Activated T-helper 9 cell treated with anti-CD3 and anti-CD28 coated beads, Interleukin-2, amount 50 U/mL, for 16 hours (primary cell): Measurements from ENCODE around the gene LRRC8C.

Source experiments
- DNase-seq: peaks from one replicate; pipeline ENCODE4 v3.0.0-alpha.2; 2020; ENCODE audit warnings: low read depth

Gene LRRC8C

GRCh38 chr1:89671775-89672488 lies 39.0 kb downstream of the LRRC8C start:
- no peak for DNase-seq

DNA sequence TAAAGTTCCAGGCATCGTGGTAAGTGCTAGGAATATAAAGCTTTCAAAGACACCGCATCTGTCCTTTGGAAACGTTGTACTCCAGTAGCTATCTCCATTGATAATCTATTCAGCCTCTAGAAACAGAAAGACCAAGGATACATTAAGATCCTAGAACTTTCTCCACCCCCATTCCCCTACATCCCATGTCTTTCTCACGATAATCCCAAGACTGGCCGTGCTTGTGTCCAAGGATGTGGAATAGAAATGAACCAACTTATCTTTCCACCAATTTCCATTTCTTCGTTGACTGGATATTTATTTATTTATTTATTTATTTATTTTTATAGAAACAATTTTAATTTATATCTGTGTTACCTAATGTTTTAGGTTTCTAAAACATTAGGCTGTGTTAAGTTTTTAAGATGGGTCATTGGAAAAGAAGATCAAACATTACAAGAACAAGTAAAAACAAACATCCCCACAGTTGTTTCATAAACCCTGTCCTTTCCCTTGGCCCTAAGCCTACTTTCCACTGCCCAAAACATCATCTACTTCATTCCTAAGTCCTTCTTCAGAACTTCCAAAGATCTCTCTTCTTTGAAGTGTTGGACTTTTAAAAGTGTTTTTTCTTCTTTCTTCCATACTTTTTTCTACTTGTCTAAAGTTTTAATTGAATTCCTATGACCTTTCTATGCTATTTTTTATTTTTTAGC lies 39.7 kb downstream of the LRRC8C start:
- no peak for DNase-seq

DNA sequence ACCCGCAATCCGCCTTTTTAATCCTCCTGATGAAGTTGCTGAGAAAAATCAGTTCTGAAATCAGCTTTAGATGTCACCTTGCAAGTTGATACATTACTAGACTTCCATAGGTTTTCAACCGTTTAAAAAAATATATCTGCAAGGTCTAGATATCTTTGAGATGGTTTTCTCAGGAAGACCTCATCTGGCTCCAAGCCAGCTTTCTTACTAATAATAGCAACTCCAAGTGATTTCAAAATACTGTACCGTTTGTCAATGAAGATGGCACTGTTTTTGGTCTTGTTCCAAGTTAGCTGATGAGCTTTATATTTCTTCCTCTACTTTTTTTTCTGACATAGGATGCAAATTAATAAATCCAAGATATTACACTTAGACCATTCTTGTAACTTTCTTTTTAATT lies 40.3 kb downstream of the LRRC8C start:
- DNase-seq: no peak

- DNase-seq: no peak
These were observed 42.8 kb downstream of the LRRC8C start for GRCh38 chr1:89675677-89676076.

GRCh38 chr1:89681045-89681729 lies 48.3 kb downstream of the LRRC8C start:
- DNase-seq: no peak

DNA sequence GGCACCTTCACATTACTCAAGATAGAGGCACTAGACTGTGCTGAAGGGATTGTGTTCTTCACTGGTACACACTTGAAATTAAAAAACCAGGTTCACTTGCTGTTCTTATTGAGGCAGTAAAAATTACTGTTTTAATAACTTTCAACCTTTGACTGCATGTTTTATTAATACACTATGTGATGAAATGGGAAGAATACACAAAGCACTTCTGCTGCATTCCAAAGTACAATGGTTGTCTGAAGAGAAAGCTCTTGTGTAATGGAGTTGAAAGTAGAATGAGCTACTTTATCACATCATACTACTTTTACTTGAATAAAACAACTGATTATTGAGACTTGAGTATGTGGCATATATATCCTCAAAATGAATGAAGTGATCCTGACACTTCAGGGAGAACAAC lies 49.7 kb downstream of the LRRC8C start:
- DNase-seq: no peak

- DNase-seq: no peak
These were observed 52.5 kb downstream of the LRRC8C start for GRCh38 chr1:89685461-89685860.

- no peak for DNase-seq
These were observed 53.6 kb downstream of the LRRC8C start for GRCh38 chr1:89686520-89686919.

DNA sequence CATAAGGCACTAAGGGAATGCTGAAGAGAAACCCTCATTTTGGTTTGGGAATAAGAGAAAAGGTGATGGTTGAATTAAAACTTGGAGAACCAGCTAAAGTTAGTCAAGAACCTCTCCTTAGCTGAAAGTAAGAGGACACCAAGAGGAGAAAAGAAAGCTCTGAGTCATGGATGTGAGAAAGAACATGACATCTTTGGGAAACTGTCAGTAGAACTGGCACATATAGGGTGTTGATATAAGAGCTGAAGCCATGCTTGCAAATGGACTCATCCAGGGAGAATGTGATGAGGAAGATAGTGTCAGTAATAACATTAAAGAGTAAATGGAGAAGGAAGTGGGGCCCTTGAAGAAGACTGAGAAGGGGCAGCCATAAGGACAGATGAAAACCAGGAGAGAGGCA lies 54.3 kb downstream of the LRRC8C start:
- no peak for DNase-seq

- no peak for DNase-seq
These were observed 55.7 kb downstream of the LRRC8C start for GRCh38 chr1:89688607-89689006.

GRCh38 chr1:89689234-89689633 lies 56.3 kb downstream of the LRRC8C start:
- DNase-seq: no peak

DNA sequence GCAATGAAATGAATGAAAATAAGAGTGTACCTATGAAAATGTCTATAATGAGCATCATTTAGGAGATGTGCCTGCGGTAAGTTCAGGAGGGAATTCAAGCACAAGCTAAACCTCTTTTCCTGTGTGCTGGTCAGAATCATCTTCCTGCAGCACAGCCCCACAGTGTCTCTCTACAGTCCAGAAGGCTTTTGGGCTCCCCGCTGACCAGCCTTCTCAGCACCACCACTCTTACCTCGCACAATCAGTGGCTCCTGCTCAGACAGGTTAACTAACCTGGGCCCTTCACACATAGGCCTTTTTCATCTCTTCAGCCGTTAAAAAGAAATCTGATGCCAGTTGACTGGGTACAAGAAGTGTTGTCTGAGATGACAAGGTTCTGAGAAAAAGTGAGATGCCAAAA lies 57.7 kb downstream of the LRRC8C start:
- no peak for DNase-seq

DNA sequence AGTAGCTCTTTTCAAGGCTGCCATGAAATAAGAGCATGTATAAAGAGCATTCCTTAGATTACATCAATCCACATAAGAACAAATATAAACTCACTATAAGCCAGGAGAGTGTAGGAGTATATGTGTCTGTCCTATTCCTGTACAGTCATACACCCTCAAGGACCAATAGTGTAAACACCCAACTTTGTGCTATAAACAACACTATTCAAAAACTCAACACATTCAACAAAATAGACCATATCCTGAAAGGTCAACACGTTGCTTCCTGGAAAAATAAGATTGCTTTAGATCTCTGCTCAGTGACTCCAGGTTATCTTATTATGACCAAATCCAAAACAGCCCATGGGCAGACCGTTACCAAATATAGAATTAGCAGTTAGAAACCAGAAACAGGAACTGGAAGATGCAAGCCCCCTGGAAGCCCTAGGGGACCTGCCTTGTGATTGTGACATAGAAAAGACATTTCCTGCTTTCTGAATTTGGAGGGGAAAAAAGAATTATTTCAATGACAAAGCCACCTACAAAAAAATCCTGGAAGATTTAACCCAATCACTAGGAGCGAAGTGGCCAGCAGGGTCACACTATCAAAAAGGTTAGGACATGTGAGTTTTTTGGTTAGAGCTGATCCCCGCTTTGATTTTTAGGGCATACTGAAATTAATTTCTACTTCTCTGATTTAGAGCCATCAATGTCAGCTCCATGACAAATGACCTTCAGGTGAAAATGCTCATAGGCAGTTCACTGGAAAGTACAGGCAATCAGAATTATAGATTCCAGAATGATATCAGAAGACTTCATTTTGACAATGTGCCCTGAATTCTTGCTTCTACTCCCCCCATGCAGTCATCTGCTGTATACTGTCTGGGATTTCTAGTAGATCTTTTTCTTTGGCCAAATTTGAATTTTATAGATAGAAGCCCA lies 59.9 kb downstream of the LRRC8C start:
- DNase-seq: no peak

DNA sequence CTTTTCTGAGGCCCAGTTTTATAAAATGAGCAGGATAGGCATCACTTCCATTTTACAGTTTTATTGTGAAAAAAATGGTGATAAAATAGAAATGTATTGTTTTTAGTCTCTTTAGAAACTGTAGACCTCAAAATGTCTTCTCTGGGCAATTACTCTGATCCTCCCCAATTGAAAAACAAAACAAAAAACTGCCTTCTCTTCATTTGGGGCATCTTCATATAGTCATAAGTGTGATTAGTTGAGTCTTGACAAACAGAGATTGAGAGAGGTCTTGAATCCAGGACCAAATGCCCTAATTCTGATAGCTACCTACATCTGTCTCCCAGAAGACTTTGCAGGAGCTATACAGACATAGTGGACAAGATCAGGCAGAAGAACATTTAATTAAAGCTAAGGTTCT lies 62.9 kb downstream of the LRRC8C start:
- DNase-seq: no peak

- DNase-seq: no peak
These were observed 64.5 kb downstream of the LRRC8C start for GRCh38 chr1:89697383-89697782.

DNA sequence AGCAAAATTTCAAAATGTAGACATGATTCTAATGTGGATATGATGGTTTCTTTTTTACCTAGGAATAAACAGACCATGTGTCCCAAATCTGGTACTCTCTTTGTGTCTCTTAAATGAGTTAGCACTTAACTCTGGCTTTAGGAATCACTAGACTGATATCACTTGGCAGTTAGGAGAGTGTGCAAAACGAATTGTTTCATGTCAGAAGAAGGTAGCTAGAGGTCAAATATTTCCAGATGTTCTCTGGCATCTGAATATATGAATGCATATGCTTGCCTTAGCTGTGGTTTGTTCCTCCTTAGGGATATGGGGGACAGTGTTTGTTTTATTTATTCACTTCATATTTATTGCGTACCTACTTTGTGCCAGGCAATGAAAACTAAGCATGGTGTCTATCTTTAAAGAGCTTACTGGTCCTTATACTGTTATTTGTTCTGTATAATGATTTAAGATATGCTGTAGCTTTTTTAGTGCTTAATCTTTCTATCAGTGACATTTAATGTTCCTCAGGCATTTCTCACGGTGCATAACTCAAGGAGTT lies 65.2 kb downstream of the LRRC8C start:
- no peak for DNase-seq

- no peak for DNase-seq
These were observed 65.7 kb downstream of the LRRC8C start for GRCh38 chr1:89698624-89699023.

DNA sequence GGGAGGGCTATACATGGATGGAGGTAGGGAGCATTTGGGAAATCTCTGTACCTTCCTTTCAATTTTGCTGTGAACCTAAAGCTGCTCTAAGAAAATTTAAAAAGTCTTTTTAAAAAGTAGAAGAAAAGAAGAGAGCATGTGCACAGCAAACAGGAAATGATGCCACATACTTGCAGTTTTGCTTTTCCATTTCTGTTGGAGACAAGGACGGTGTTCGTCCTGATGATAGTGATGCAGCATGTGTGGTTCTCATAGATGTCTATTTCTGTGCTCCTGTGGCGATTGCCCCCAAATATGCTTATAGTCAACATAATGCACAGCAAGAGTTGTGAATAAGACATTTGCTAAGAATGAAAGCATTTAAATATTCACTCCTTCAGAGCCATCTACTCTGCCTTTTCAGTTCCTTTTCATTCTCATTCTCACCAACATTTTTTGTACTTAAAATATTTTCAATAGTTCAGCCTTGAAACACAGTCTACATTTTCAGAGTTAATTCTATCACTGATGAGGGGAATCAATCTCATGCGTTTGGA lies 66.6 kb downstream of the LRRC8C start:
- DNase-seq: no peak

GRCh38 chr1:89701746-89702241 lies 68.9 kb downstream of the LRRC8C start:
- DNase-seq: peak; percentile 7

DNA sequence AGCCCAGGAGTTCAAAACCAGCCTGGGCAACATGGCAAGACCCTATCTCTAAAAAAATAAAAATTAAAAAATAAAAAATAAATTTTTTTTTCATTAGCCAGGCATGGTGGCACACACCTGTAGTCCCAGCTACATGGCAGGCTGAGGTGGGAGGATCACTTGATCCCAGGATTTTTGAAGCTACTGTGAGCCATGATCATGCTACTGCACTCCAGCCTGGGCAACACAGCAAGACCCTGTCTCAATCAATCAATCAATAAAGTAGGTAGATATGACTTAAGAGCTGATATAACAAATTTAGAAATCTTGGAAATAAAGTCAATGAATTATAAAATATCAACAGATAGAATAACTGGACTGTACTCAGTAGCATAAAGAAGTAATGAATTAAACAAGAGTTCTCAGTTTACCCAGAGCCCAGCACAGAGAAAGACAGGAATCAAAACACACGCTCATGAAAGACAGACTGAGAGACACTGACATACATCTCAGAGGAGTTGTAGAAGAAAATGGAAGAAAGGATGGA lies 69.7 kb downstream of the LRRC8C start:
- DNase-seq: no peak

DNA sequence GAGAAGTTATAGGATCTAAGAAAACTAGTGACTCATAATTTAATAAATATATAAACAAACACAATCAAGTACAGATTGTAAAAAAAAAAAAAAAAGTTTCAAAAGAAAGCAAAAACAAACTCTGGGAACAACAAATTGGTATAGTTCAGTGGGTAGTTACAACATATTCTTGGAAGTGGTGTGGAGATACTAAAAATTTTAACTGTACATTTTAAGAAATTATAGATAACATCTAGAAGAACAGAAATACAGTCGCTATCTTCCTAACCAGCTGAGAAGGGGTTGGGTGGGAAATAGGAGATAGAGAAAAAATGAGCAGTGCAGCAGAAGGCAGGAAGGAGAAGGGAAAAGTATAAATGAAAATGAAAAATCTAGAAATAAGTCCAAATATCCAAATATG lies 70.5 kb downstream of the LRRC8C start:
- no peak for DNase-seq
